ENCODE measurements around the gene TMEM253.

Gene TMEM253

DNA sequence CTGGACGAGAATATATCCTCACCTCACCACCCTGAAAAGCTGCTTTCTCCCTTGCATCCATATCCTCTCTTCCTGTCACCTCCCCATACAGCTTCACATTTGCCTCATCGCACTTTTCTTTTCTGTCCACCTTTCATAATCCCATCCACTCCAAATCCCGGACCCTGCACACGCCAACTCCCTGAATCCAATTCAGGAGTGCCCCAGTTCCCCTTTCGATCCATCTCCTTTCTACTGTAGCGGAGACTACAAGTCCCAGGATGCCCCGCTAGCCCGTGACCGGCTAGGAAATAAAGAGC, 2.5 kb downstream of the TMEM253 start:
- DNase-seq = no peak

GRCh38 chr14:21103710-21104447, 3.0 kb downstream of the TMEM253 start:
- peak; percentile 74 to 100 (median 96) for DNase-seq

GRCh38 chr14:21104448-21105060, 3.7 kb downstream of the TMEM253 start:
- DNase-seq = peak in 51 of 56 donors; percentile 35 to 85 (median 66)

DNA sequence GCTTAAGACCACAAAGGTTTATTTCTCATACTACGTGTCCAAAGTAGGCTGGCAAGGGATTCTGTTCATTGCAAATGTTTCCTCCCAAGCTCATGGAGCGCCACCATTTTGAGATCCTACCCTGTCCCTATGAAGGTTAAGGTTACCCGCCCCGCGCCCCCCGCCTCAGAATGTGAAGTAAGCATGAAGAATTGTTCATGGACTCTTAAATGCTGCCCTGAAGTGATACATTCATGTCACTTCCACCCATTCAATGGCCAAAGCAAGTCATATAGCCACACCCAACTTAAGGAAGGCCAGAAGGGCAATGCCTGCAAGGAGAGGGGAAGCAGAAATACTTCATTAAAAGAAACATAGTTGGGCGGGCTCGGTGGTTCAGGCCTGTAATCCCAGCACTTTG, 4.2 kb downstream of the TMEM253 start:
- DNase-seq = no peak

- DNase-seq = no peak
Measured at GRCh38 chr14:21106176-21106497, 5.3 kb downstream of the TMEM253 start.

- peak in 46 of 56 donors; percentile 21 to 86 (median 51) for DNase-seq
Measured at GRCh38 chr14:21106498-21107282, 5.8 kb downstream of the TMEM253 start.

DNA sequence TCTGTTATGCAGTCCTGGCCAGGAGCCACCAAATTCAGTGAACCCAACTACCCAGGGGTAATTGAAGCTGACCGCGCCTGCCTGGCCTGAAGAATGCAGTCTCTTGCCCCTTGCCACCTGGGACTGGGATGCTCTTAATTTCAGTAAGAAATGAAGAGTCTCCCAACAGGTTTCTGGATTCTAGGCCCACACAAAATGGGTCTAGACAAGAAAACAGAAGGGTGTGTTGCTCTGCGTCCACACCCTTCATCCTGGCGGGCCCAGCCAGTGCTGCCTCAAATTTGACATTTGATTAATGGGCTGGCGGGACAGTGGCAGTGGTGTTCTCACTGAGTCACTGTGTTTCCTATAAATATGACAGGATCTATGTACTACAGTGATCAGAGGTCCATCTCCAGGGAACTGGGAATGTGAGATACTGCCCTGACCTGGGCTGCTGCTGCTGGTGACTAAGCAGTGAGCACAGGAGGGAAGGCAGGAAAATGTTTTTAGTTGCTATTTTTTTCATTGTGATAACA, 6.5 kb downstream of the TMEM253 start:
- DNase-seq = peak in 1 of 56 donors; percentile 52

GRCh38 chr14:21108791-21109190, 7.9 kb downstream of the TMEM253 start:
- no peak for DNase-seq

DNA sequence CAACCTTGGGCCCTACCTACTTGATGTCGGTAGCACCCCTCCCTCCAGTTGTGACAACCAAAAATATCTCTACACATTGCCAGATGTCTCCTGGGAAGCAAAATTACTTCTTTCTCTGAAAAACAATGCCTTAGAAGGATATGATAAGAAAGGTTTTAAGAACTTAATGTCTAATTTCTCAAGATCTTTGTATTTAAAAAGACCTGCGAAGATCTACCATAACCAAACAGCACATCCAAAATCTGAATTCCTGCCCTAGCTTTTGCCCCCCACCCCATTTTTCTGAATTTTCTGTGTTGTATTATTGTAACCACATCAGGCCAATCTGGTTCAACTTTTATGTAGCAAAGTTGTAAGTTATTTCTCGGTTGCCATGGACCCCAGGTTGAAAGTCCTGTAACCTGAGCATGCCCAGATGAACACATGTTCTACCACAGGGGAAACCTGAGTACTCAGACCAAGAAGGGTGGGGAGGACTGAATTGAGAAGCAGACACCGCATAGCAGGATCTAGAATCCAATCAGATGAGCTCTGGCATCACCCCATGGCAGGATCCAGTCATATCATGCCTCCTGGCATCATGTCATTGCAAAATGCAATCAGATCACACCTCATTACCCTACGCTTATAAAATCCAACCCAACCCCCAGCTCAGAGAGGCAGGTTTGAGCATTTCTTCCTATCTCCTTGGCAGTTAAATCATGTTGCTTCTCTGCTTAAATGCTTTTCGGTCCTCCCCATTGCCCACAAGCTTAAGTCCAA, 8.7 kb downstream of the TMEM253 start:
- DNase-seq = no peak

GRCh38 chr14:21112255-21112654, 11.4 kb downstream of the TMEM253 start:
- no peak for DNase-seq

DNA sequence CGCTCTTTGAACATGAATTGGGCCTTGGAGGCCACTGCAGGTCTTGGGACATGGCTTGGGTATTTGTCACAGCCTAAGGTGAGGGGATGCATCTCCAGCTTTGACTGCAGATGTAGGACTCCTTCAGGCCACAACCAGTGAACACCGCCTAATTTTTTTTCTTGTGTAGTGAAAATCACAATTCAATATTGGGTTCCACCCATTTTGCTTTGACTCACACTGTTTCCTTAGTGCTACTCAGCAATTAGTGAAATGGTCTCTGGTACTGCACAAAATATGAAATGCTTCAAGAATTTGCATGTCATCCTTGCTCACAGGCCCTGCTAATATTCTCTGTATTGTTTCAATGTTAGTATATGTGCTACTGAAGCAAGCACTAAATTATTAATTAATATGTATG, 12.5 kb downstream of the TMEM253 start:
- no peak for DNase-seq

DNA sequence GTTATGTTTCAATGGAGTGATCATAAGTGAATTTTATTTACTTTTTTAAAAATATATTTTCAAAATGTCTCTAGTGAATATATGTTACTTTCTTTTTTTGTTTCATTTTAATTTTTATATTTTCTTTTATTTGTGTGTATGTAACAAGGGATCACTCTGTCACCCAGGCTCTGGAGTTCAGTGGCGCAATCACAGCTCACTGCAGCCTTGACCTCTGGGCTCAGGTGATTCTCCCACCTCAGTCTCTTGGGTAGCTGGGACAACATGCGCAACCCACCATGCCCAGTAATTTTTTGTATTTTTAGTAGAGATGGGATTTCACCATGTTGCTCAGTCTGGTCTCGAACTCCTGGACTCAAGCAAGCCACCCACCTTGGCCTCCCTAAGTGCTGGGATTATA, 18.1 kb downstream of the TMEM253 start:
- DNase-seq = no peak

DNA sequence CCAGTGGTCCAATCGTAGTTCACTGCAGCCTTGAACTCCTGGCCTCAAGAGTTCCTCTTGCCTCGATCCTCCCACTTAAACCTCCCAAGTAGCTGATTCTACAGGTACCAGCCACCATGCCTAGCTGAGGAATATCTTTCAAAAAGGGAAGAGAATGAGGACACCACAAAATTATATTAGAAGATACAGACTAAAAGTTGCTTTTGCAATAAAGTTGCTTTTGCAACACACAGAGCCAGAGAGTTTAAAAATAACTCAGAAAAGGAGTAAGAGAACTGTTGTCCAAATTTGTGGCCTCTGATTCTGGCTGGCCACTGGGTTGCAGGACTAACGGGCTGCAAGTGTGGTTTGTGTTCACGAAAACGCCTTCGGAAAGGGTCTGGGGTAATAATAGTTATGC, 19.8 kb downstream of the TMEM253 start:
- DNase-seq = no peak

DNA sequence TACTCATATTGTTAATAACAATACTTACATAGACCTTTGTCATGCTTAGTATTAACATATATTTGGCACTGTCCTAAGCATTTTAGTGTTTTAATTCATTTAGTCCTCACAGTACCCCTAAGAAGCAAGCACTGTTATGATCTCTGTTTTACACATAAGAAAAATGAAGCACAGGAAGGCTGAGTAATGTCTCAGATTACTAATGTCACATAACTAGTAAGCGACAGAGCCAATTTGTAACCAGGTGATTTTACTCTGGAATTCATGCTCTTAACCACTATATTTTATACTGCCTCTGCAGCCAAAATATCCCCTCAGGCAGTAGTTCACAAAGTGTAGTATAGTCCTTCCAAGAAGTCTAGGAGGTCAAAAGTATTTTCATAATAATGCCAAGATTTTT, 20.3 kb downstream of the TMEM253 start:
- DNase-seq = no peak

- no peak for DNase-seq
Measured at GRCh38 chr14:21123429-21123828, 22.6 kb downstream of the TMEM253 start.

DNA sequence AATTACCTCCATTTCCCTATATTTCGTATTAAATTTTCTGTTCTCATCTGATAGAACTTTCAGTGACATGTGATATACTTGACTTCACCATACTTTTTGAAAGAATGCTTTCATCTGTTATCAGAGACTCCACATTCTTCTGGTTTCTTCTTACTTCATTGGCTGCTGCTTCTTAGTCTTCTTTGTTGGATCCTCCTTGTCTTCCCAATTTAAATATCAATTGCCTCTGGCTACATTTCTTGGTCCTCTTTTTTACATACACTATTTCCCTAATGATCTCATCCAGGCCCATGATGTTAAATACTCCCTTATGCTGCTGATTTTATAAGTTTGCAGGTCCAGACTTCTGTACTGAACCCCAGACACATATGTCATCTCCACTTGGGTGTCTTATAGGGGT, 33.0 kb downstream of the TMEM253 start:
- no peak for DNase-seq

GRCh38 chr14:21136024-21136423, 35.2 kb downstream of the TMEM253 start:
- no peak for DNase-seq

GRCh38 chr14:21142357-21142756, 41.5 kb downstream of the TMEM253 start:
- no peak for DNase-seq

- DNase-seq = no peak
Measured at GRCh38 chr14:21145437-21145836, 44.6 kb downstream of the TMEM253 start.

- DNase-seq = no peak
Measured at GRCh38 chr14:21149641-21150367, 48.9 kb downstream of the TMEM253 start.

All from amygdala (tissue), 56 donors.